ENCODE results near the gene MMP17.

The MMP17 gene

DNA sequence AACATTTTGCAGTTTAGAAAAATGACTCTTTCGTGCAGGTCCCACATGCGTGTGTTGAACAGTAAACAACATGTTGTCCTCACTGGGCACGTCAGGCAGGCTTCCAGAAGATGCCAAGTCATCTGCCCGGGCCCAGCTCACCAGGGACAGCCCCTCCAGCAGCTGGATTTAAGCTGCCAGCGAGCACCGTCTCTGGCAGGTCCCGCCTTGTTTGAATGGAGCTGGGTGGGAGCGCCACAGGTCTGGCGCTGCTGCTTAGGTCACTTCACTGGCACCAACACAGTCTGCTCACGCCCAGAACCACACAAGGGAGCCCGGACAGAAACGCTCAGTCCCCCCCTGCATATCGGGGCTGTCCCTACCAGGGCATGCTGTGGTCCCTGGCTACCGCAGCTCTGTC lies 33.1 kb upstream of the MMP17 start:
- Histone ChIP-seq H3K4me3 (ENCODE audit: low read depth, low read length) (no peak overlapping the region), H3K4me1 (ENCODE audit: control insufficient read depth, insufficient read depth, low read length) (no peaks in the 10 kb centered on the region), H3K36me3 (ENCODE audit: control insufficient read depth in 2 of 2, insufficient read depth in 1 of 2, low read length in 2 of 2) (peaks cover 2 to 77% of the 10 kb centered on the region in 2 experiments), H3K9me3 (ENCODE audit: control insufficient read depth, insufficient read depth, low read depth, low read length) (no peaks in the 10 kb centered on the region), H3K27ac (ENCODE audit: extremely low read depth, low read depth, low read length) (no peak overlapping the region)
- TF ChIP-seq SP2 (tag by site-specific recombination; IDR thresholded peaks at IDR 0.05) (no peak), GFI1B (tag by site-specific recombination; IDR thresholded peaks at IDR 0.05) (no peak), SP7 (tag by site-specific recombination; IDR thresholded peaks at IDR 0.05) (no peak), SP3 (tag by site-specific recombination; IDR thresholded peaks at IDR 0.05) (no peak), ZNF530 (tag by site-specific recombination; IDR thresholded peaks at IDR 0.05; ENCODE audit: low read depth) (no peak), ZNF621 (tag by site-specific recombination; IDR thresholded peaks at IDR 0.05) (no peak), ZNF555 (tag by site-specific recombination; conservative IDR thresholded peaks at IDR 0.05) (no peak), EGR2 (tag by site-specific recombination; IDR thresholded peaks at IDR 0.05; ENCODE audit: low read depth) (no peak), KLF1 (tag by site-specific recombination; IDR thresholded peaks at IDR 0.05) (no peak), IKZF3 (tag by site-specific recombination; IDR thresholded peaks at IDR 0.05) (no peak), ZFP37 (tag by site-specific recombination; IDR thresholded peaks at IDR 0.05) (no peak), TRIM28 (IDR thresholded peaks at IDR 0.05; ENCODE audit: borderline replicate concordance, low read length) (no peak), ZNF768 (tag by site-specific recombination; IDR thresholded peaks at IDR 0.05) (no peak)
- TF ChIP-seq, protein P1, sequence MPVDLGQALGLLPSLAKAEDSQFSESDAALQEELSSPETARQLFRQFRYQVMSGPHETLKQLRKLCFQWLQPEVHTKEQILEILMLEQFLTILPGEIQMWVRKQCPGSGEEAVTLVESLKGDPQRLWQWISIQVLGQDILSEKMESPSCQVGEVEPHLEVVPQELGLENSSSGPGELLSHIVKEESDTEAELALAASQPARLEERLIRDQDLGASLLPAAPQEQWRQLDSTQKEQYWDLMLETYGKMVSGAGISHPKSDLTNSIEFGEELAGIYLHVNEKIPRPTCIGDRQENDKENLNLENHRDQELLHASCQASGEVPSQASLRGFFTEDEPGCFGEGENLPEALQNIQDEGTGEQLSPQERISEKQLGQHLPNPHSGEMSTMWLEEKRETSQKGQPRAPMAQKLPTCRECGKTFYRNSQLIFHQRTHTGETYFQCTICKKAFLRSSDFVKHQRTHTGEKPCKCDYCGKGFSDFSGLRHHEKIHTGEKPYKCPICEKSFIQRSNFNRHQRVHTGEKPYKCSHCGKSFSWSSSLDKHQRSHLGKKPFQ (tag by site-specific recombination; IDR thresholded peaks at IDR 0.05), result no peak
- POLR2A ChIA-PET, result no interaction called here
- CTCF ChIA-PET, result no interaction called here

DNA sequence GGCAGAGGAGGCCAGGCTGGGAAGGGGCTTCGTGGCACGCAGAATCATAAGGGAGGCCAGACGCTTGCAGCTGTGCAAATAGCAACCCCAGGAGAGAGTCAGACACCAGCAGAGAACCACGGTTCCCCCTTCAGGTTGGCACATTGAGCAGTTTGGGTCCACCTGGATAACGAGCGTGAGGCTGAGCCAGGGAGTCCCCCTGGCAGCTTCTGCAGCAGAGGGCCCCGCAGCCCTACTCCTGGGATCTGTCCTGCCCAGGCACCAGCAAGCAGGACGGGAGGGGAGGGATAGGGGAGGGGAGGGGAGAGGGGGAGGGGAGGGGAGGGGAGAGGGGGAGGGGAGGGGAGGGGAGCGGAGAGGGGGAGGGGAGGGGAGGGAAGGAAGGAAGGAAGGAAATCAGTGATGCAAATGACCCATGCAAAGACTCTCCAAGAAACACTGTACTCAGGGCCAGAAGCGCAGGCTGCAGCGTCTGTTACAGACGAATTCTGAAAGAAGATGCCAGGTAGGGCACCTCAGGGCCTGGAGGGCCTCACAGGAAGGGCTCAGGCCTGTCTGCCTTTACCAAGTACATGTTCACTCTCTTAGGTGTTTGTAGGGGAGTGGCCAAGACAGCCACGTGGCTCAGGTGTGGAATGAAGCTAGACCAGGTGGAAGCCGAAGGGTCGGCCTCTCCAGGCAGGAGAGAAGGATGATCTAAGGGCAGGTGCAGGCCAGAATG lies 32.3 kb upstream of the MMP17 start:
- ChIA-PET CTCF (no interaction called here), POLR2A (interaction anchor here (0.7 kb wide), 1 partner anchor 10 kb away, joined by 4 read pairs; no protein-coding TSS in a partner anchor)
- Histone ChIP-seq H3K27ac (ENCODE audit: extremely low read depth, low read depth, low read length) (no peak overlapping the region), H3K36me3 (ENCODE audit: control insufficient read depth in 2 of 2, insufficient read depth in 1 of 2, low read length in 2 of 2) (peaks cover 0 to 78% of the 10 kb centered on the region in 2 experiments; a peak in 2 of 3 replicates), H3K9me3 (ENCODE audit: control insufficient read depth, insufficient read depth, low read depth, low read length) (no peaks in the 10 kb centered on the region), H3K4me1 (ENCODE audit: control insufficient read depth, insufficient read depth, low read length) (no peaks in the 10 kb centered on the region), H3K4me3 (ENCODE audit: low read depth, low read length) (no peak overlapping the region)
- TF ChIP-seq ZNF664 (tag by site-specific recombination; IDR thresholded peaks at IDR 0.05) (no peak), SCRT1 (tag by site-specific recombination; IDR thresholded peaks at IDR 0.05; ENCODE audit: borderline replicate concordance) (no peak), ZNF202 (tag by site-specific recombination; IDR thresholded peaks at IDR 0.05; ENCODE audit: borderline replicate concordance) (no peak), ZNF112 (tag by site-specific recombination; IDR thresholded peaks at IDR 0.05) (no peak), SETDB1 (IDR thresholded peaks at IDR 0.05; ENCODE audit: insufficient read length, low read length) (no peak), ZNF777 (tag by site-specific recombination; IDR thresholded peaks at IDR 0.05; ENCODE audit: borderline replicate concordance) (no peak), REPIN1 (tag by site-specific recombination; IDR thresholded peaks at IDR 0.05; ENCODE audit: low read depth) (no peak), ZNF155 (tag by site-specific recombination; IDR thresholded peaks at IDR 0.05) (no peak), BCL11B (tag by site-specific recombination; IDR thresholded peaks at IDR 0.05; ENCODE audit: low read depth) (no peak), ZNF175 (tag by site-specific recombination; IDR thresholded peaks at IDR 0.05) (no peak), ZNF248 (tag by site-specific recombination; IDR thresholded peaks at IDR 0.05) (no peak), ZFP37 (tag by site-specific recombination; IDR thresholded peaks at IDR 0.05) (no peak), GLIS1 (tag by site-specific recombination; IDR thresholded peaks at IDR 0.05) (no peak), ZNF174 (tag by site-specific recombination; IDR thresholded peaks at IDR 0.05) (no peak), ZNF530 (tag by site-specific recombination; IDR thresholded peaks at IDR 0.05; ENCODE audit: low read depth) (no peak), ZBTB7A (tag by site-specific recombination; IDR thresholded peaks at IDR 0.05; ENCODE audit: low read depth) (no peak)
- TF ChIP-seq, protein P2, sequence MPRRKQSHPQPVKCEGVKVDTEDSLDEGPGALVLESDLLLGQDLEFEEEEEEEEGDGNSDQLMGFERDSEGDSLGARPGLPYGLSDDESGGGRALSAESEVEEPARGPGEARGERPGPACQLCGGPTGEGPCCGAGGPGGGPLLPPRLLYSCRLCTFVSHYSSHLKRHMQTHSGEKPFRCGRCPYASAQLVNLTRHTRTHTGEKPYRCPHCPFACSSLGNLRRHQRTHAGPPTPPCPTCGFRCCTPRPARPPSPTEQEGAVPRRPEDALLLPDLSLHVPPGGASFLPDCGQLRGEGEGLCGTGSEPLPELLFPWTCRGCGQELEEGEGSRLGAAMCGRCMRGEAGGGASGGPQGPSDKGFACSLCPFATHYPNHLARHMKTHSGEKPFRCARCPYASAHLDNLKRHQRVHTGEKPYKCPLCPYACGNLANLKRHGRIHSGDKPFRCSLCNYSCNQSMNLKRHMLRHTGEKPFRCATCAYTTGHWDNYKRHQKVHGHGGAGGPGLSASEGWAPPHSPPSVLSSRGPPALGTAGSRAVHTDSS (tag by site-specific recombination; IDR thresholded peaks at IDR 0.05), result no peak
